ENCODE measurements around the gene TPGS2.

DNA sequence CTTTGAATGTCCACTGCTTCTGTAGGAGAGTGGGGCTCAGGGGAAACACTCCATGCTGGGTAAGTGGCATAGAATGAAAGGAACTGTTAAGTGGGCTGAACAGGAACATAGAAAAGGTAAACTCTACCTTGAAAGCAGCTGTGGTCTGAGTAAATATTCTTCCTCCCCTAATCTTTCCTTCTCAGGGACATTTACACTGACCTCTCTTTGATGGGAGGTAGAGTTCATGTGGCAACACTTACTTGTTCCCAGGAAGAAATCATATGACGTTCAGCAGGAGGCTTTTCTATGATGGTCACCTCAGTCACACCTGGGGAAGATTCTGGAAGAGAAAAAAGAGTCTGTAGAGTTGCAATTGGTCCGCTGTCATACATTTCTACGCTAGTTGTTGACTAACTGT lies 10.2 kb downstream of the TPGS2 start:
- TF ChIP-seq ZNF274 (IDR thresholded peaks at IDR 0.05; ENCODE audit: low read depth, low read length) (no peak), YY1 (IDR thresholded peaks at IDR 0.05; ENCODE audit: insufficient read depth, insufficient read length) (no peak)
